Gastrocnemius medialis (tissue), 4 donors: Measurements from ENCODE around the gene ZNF415.
"Not testable (repeated sequence)": the region's sequence is repeated elsewhere in the genome, so short reads cannot be mapped to it uniquely, and the experiment has no call there.

ENCODE experiments used
- POLR2A ChIP-seq, 2 donors: fragments of 450-650 bp; IDR thresholded peaks; one replicate each; pipeline ENCODE4 v1.6.1; 2017; ENCODE audit warnings: antibody characterized with exemption in 2 of 2, mild to moderate bottlenecking in 2 of 2, moderate library complexity in 2 of 2
- TF ChIP-seq, protein P1 (sequence below), 5 experiments: fragments of 450-650 bp in 3 of 5; fragments of 200-600 bp in 2 of 5; sonication (generic) in 2 of 5; IDR thresholded peaks in 4 of 5; conservative IDR thresholded peaks in 1 of 5; 1 replicate in 4 of 5; 2 replicates in 1 of 5; pipeline ENCODE4 v1.5.1; 2016 to 2019; ENCODE audit warnings: antibody characterized with exemption in 5 of 5, mild to moderate bottlenecking in 3 of 5, moderate library complexity in 3 of 5

DNA sequence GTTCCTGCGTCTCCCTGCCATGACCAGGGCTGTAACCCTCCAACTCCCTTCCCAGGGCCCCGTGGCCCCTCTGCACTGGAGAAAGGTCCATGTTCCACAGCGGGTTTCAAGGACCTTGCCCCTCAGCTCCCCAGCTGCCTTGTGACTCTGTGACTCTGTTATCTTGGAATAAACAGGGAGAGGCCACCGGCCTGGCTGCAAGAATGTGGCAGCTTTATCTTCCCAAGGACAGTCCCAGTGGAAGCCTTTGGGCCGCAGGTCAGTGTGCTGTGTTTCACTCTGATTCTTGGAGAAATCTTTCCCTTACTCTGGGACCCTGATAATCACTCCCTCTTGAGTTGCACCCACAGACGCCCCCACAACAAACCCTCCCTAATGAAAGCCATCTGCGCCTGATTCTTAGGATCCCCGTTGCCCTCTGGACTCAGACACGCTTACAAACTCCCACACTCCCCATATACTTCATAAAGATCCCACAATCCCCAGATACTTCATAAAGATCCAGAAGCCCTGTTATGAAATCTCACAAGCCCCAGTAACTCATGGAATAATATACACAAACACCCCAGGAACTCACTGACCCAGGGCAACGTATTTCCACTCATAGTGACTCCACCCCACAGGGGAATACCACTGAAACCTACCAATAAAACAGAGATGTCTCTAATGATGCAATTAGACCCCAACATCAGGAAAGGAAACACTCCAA, 35.6 kb downstream of the ZNF415 start:
- TF ChIP-seq, protein P1, sequence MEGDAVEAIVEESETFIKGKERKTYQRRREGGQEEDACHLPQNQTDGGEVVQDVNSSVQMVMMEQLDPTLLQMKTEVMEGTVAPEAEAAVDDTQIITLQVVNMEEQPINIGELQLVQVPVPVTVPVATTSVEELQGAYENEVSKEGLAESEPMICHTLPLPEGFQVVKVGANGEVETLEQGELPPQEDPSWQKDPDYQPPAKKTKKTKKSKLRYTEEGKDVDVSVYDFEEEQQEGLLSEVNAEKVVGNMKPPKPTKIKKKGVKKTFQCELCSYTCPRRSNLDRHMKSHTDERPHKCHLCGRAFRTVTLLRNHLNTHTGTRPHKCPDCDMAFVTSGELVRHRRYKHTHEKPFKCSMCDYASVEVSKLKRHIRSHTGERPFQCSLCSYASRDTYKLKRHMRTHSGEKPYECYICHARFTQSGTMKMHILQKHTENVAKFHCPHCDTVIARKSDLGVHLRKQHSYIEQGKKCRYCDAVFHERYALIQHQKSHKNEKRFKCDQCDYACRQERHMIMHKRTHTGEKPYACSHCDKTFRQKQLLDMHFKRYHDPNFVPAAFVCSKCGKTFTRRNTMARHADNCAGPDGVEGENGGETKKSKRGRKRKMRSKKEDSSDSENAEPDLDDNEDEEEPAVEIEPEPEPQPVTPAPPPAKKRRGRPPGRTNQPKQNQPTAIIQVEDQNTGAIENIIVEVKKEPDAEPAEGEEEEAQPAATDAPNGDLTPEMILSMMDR (IDR thresholded peaks at IDR 0.05 in 4 of 5, conservative IDR thresholded peaks at IDR 0.05 in 1 of 5): not testable (repeated sequence)
- not testable (repeated sequence) for TF ChIP-seq POLR2A (IDR thresholded peaks at IDR 0.05)
